ENCODE results near the gene SHROOM3. TPM values are rescaled to one million over a fixed set of nuclear protein-coding genes. Genes with fewer than 3 reads are reported as not detected.

Gene SHROOM3
- polyA plus RNA-seq, 1 donor from 2014 or later = 2.7 TPM

DNA sequence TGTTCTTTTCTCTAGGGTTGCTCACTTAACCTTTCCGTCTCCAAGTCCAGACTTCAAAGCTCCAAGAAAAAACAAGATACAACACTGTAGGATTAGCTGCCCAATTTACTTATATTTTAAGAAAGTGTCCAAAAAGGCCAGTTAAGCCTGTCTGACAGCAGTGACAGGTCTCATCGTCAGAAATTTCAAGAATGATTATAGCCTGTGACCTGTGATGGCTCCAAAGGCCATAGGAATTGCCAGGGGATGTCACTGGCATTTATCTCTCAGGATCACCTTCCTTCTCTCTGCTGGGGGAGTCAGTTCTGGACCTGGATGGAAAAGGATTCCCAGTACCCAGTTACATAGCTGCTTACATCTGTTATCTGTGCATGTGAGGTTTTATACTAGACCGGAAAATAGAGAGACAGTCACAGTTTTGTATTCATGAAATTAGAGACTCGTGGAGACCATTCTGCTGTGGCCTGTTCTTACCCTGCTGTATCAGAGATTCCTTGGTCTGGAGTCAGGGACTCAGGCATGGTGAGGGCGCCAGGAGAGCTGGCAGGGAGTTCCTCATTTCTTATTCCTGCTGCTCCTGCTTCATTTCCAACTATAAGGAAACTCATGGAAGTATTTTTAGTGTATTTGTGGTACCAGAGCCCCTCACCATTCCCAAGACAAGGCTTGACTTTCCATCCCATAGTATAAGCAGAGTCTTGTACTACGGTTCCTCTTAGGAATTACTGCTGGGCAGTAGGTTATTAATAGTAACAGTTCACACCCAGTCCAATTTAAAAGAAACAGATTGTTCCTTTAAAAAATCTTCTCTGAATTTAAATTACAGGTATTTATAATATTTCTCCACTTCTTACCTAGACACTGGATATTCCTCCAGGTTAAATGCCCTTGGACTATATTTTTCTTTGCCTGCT is 220.8 kb downstream of the SHROOM3 start:
- TF ChIP-seq REST (IDR thresholded peaks at IDR 0.05; ENCODE audit: borderline replicate concordance) = no peak
- TF ChIP-seq MXI1 (conservative IDR thresholded peaks at IDR 0.05; ENCODE audit: poor library complexity, severe bottlenecking) = no peak
- no peak for TF ChIP-seq SMC3 (conservative IDR thresholded peaks at IDR 0.05; ENCODE audit: poor library complexity)
- no peak for TF ChIP-seq POLR2AphosphoS5 (IDR thresholded peaks at IDR 0.05)
- TF ChIP-seq TAF1 (IDR thresholded peaks at IDR 0.05; ENCODE audit: low read depth) = no peak
- TF ChIP-seq CTCF (IDR thresholded peaks at IDR 0.05; ENCODE audit: poor library complexity, severe bottlenecking) = no peak
- TF ChIP-seq EZH2 (IDR thresholded peaks at IDR 0.05; ENCODE audit: borderline replicate concordance, insufficient read depth, low read length, poor library complexity, severe bottlenecking) = no peak
- TF ChIP-seq EP300 (conservative IDR thresholded peaks at IDR 0.05; ENCODE audit: poor library complexity, severe bottlenecking) = no peak
- no peak for TF ChIP-seq RAD21 (conservative IDR thresholded peaks at IDR 0.05)
- H3K4me2 ChIP-seq (ENCODE audit: low read length) = no peak overlapping the region

GRCh38 chr4:76657443-76657842 is 222.4 kb downstream of the SHROOM3 start:
- no peak overlapping the region for H2AFZ ChIP-seq (ENCODE audit: low read depth, low read length)
- no peaks in the 10 kb centered on the region for H3K27me3 ChIP-seq (ENCODE audit: insufficient read depth, low read depth, low read length)
- no peaks in the 10 kb centered on the region for H3F3A ChIP-seq (ENCODE audit: insufficient read depth, low read length, poor library complexity, severe bottlenecking)
- H3K79me2 ChIP-seq (replicated peaks; ENCODE audit: insufficient read depth, low read length) = no peaks in the 10 kb centered on the region
- H3K27ac ChIP-seq (ENCODE audit: low read length) = no peak overlapping the region
- H3K9me3 ChIP-seq (ENCODE audit: low read length) = no peaks in the 10 kb centered on the region
- no peak overlapping the region for H3K9ac ChIP-seq (ENCODE audit: low read length)
- TF ChIP-seq MXI1 (conservative IDR thresholded peaks at IDR 0.05; ENCODE audit: poor library complexity, severe bottlenecking) (no peak), POLR2AphosphoS5 (IDR thresholded peaks at IDR 0.05) (no peak), SMC3 (conservative IDR thresholded peaks at IDR 0.05; ENCODE audit: poor library complexity) (no peak), EZH2 (IDR thresholded peaks at IDR 0.05; ENCODE audit: borderline replicate concordance, insufficient read depth, low read length, poor library complexity, severe bottlenecking) (no peak), REST (IDR thresholded peaks at IDR 0.05; ENCODE audit: borderline replicate concordance) (no peak), EP300 (conservative IDR thresholded peaks at IDR 0.05; ENCODE audit: poor library complexity, severe bottlenecking) (no peak), CTCF (IDR thresholded peaks at IDR 0.05; ENCODE audit: poor library complexity, severe bottlenecking) (no peak), TAF1 (IDR thresholded peaks at IDR 0.05; ENCODE audit: low read depth) (no peak), RAD21 (conservative IDR thresholded peaks at IDR 0.05) (no peak)
- no peaks in the 10 kb centered on the region for H3K9me2 ChIP-seq (ENCODE audit: insufficient read depth, low read length)
- no peaks in the 10 kb centered on the region for H3K36me3 ChIP-seq (ENCODE audit: insufficient read depth, low read length)
- no peak overlapping the region for H3K4me2 ChIP-seq (ENCODE audit: low read length)
- no peaks in the 10 kb centered on the region for H4K20me1 ChIP-seq (ENCODE audit: insufficient read depth)
- no peak overlapping the region for H3K4me3 ChIP-seq (ENCODE audit: low read length)

More for the DNA sequence above, 220.8 kb downstream of the SHROOM3 start:
- Histone ChIP-seq H2AFZ (ENCODE audit: low read depth, low read length) (no peak overlapping the region), H3K9me2 (ENCODE audit: insufficient read depth, low read length) (no peaks in the 10 kb centered on the region), H3F3A (ENCODE audit: insufficient read depth, low read length, poor library complexity, severe bottlenecking) (no peaks in the 10 kb centered on the region), H3K79me2 (replicated peaks; ENCODE audit: insufficient read depth, low read length) (no peaks in the 10 kb centered on the region), H3K36me3 (ENCODE audit: insufficient read depth, low read length) (no peaks in the 10 kb centered on the region), H3K27ac (ENCODE audit: low read length) (no peak overlapping the region), H3K9ac (ENCODE audit: low read length) (no peak overlapping the region), H3K27me3 (ENCODE audit: insufficient read depth, low read depth, low read length) (no peaks in the 10 kb centered on the region), H4K20me1 (ENCODE audit: insufficient read depth) (no peaks in the 10 kb centered on the region), H3K9me3 (ENCODE audit: low read length) (no peaks in the 10 kb centered on the region), H3K4me3 (ENCODE audit: low read length) (no peak overlapping the region)

Measured in neural cell (in vitro differentiated cells).